Muscle of back (tissue), 10 donors: ENCODE data around the gene JPH2. TPM values are rescaled to one million over a fixed set of nuclear protein-coding genes. Genes with fewer than 3 reads are reported as not detected.

Experiments
- polyA plus RNA-seq, 10 donors: library from polyadenylated mRNA; unstranded; fragments of 120-200 nt; gene quantifications; one replicate each; pipeline ENCODE4 v1.2.1, GENCODE V29; 2013; ENCODE audit not compliant: insufficient read length in 10 of 10

JPH2 gene
- polyA plus RNA-seq, 10 donors, result 44.7 to 95.8 (median 72.8) TPM

Other genes starting within 250 kb of the JPH2 start
- gene OSER1, start 23.6 kb upstream of the JPH2 start, polyA plus RNA-seq, result 10 to 100 TPM; 24.8 to 31.0 (median 26.8) TPM
- under 1 TPM in 5 of 10 donors, not detected in 5; 0.05 to 0.80 (median 0.23) TPM for gene GDAP1L1, start 60.1 kb upstream of the JPH2 start, polyA plus RNA-seq
- gene FITM2, start 124.0 kb upstream of the JPH2 start, polyA plus RNA-seq, result 1 to 10 TPM; 6.2 to 8.8 (median 7.5) TPM
- not detected for gene R3HDML, start 149.9 kb upstream of the JPH2 start, polyA plus RNA-seq
- gene HNF4A, start 168.5 kb upstream of the JPH2 start, polyA plus RNA-seq, result under 1 TPM in 4 of 10 donors, not detected in 6; 0.07 to 0.16 (median 0.10) TPM